Peyer's patch (tissue), 4 donors: Measurements from ENCODE around the gene GABRG3. TPM values are rescaled to one million over a fixed set of nuclear protein-coding genes. Genes with fewer than 3 reads are reported as not detected.

Experiments used
- DNase-seq, 3 donors: peaks; one replicate each; pipeline ENCODE4 v3.0.0-alpha.2; 2017 to 2019
- H3K27ac ChIP-seq, 4 donors: fragments of 200-600 bp; sonication (generic); one replicate each; pipeline ENCODE4 v1.5.1; 2016 to 2019
- H3K27me3 ChIP-seq, 2 donors: fragments of 200-600 bp; sonication (generic); one replicate each; pipeline ENCODE4 v1.5.1; 2019
- H3K36me3 ChIP-seq, 3 donors: fragments of 200-600 bp; sonication (generic); one replicate each; pipeline ENCODE4 v1.5.1; 2016 to 2019
- H3K4me1 ChIP-seq, 4 donors: fragments of 200-600 bp; sonication (generic); one replicate each; pipeline ENCODE4 v1.5.1; 2016 to 2019
- H3K4me3 ChIP-seq, 4 donors: fragments of 200-600 bp; sonication (generic); 1 replicate in 3 of 4; 2 replicates in 1 of 4; pipeline ENCODE4 v1.5.1; 2016 to 2019; ENCODE audit warnings: mild to moderate bottlenecking in 1 of 4
- H3K9me3 ChIP-seq, 4 donors: fragments of 200-600 bp; sonication (generic); one replicate each; pipeline ENCODE4 v1.5.1; 2016 to 2019; ENCODE audit warnings: mild to moderate bottlenecking in 1 of 4
- CTCF ChIP-seq, 6 experiments: fragments of 450-650 bp in 4 of 6; fragments of 200-600 bp in 2 of 6; sonication (generic) in 1 of 6; IDR thresholded peaks; one replicate each; pipeline ENCODE4 v1.5.1; 2017 to 2019; ENCODE audit warnings: antibody characterized with exemption in 6 of 6, mild to moderate bottlenecking in 3 of 6, moderate library complexity in 1 of 6
- POLR2A ChIP-seq, 2 donors: fragments of 450-650 bp; IDR thresholded peaks; one replicate each; pipeline ENCODE4 v1.5.1; 2017; ENCODE audit warnings: antibody characterized with exemption in 2 of 2, mild to moderate bottlenecking in 2 of 2, moderate library complexity in 2 of 2
- total RNA-seq, 4 donors: library from RNA; depleted of rRNA; stranded (reverse); fragments of >200 nt; gene quantifications; one replicate each; pipeline ENCODE4 v1.1.0, GENCODE V29; 2016

GABRG3 gene
- total RNA-seq, 4 donors from 2014 or later = not detected

- H3K9me3 ChIP-seq = peaks cover 0 to 4% (median 0%) of the 10 kb centered on the region in 4 donors
- DNase-seq = no peak
- H3K4me1 ChIP-seq = no peaks in the 10 kb centered on the region
Observed at GRCh38 chr15:27454281-27455075, 483.5 kb downstream of the GABRG3 start.

GRCh38 chr15:27456807-27457206, 485.8 kb downstream of the GABRG3 start:
- no peak for TF ChIP-seq POLR2A (IDR thresholded peaks at IDR 0.05)
- TF ChIP-seq CTCF (IDR thresholded peaks at IDR 0.05) = no peak
- Histone ChIP-seq H3K4me3 (no peak overlapping the region), H3K9me3 (peaks cover 0 to 10% (median 0%) of the 10 kb centered on the region in 4 donors), H3K36me3 (no peaks in the 10 kb centered on the region), H3K27ac (no peak overlapping the region), H3K27me3 (no peaks in the 10 kb centered on the region), H3K4me1 (no peaks in the 10 kb centered on the region)
- no peak for DNase-seq

More at GRCh38 chr15:27454281-27455075, 483.5 kb downstream of the GABRG3 start:
- no peaks in the 10 kb centered on the region for H3K36me3 ChIP-seq
- no peaks in the 10 kb centered on the region for H3K27me3 ChIP-seq
- H3K27ac ChIP-seq = no peak overlapping the region
- no peak for TF ChIP-seq POLR2A (IDR thresholded peaks at IDR 0.05)
- no peak for TF ChIP-seq CTCF (IDR thresholded peaks at IDR 0.05)
- H3K4me3 ChIP-seq = no peak overlapping the region

GRCh38 chr15:27457766-27458165, 486.8 kb downstream of the GABRG3 start:
- TF ChIP-seq POLR2A (IDR thresholded peaks at IDR 0.05) (no peak), CTCF (IDR thresholded peaks at IDR 0.05) (no peak)
- no peaks in the 10 kb centered on the region for H3K36me3 ChIP-seq
- no peaks in the 10 kb centered on the region for H3K4me1 ChIP-seq
- peaks cover 0 to 10% (median 0%) of the 10 kb centered on the region in 4 donors for H3K9me3 ChIP-seq
- H3K27ac ChIP-seq = no peak overlapping the region
- H3K27me3 ChIP-seq = no peaks in the 10 kb centered on the region
- no peak for DNase-seq
- no peak overlapping the region for H3K4me3 ChIP-seq

GRCh38 chr15:27458345-27459084, 487.5 kb downstream of the GABRG3 start:
- Histone ChIP-seq H3K4me3 (no peak overlapping the region), H3K36me3 (no peaks in the 10 kb centered on the region), H3K27me3 (no peaks in the 10 kb centered on the region), H3K9me3 (peaks cover 0 to 10% (median 0%) of the 10 kb centered on the region in 4 donors), H3K27ac (no peak overlapping the region), H3K4me1 (no peaks in the 10 kb centered on the region)
- no peak for DNase-seq
- TF ChIP-seq POLR2A (IDR thresholded peaks at IDR 0.05) (no peak), CTCF (IDR thresholded peaks at IDR 0.05) (no peak)

- DNase-seq = no peak
- Histone ChIP-seq H3K4me3 (no peak overlapping the region), H3K27ac (no peak overlapping the region), H3K9me3 (peaks cover 0 to 10% (median 0%) of the 10 kb centered on the region in 4 donors), H3K27me3 (no peaks in the 10 kb centered on the region), H3K4me1 (no peaks in the 10 kb centered on the region), H3K36me3 (no peaks in the 10 kb centered on the region)
- TF ChIP-seq POLR2A (IDR thresholded peaks at IDR 0.05) = no peak
- no peak for TF ChIP-seq CTCF (IDR thresholded peaks at IDR 0.05)
Observed at GRCh38 chr15:27459836-27460235, 488.9 kb downstream of the GABRG3 start.
